Measurements from ENCODE around the gene RPL23. TPM values are rescaled to one million over a fixed set of nuclear protein-coding genes. Genes with fewer than 3 reads are reported as not detected.

Gene RPL23
- total and polyA plus RNA-seq, 2 experiments from 2014 or later, result 491 to 1,384 TPM

DNA sequence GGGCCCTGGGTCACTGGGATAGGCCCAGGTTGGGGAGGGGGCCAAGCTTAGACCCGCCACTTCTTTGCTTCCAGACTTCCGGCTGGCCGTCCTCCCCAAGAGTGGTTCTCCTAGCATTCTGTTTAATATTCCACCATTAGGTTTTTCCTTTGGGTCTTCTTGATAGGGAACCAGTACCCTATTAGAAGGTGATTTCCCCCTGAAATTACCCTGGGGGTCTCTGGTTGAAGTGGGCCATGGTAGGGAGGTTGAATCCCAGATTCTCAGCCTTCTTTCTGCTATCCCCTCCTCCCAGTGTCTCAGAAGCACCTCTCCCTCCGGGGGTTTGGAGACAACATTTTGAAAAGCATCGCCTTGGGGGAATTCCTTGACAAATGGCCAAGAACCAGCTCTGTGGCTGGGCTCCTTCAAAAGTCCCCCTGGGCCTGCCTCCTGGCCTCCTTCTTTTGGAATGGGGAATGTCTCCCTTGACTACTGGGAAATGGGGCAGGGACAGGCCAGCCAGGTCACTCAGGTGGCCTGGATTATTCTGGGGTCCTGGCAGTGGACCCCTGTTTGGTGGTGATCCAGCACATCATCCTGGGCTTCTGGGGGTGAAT lies 22.1 kb upstream of the RPL23 start:
- no peak for DNase-seq (ENCODE audit: low spot score)
- no peak for TF ChIP-seq CTCF (IDR thresholded peaks at IDR 0.05; ENCODE audit: poor library complexity)
- TF ChIP-seq EZH2 (IDR thresholded peaks at IDR 0.05; ENCODE audit: borderline replicate concordance), result no peak
- TF ChIP-seq EZH2phosphoT487 (IDR thresholded peaks at IDR 0.05; ENCODE audit: low read depth, severe bottlenecking, unreplicated experiment), result no peak
- Histone ChIP-seq H3K27ac (peak overlapping the region; percentile 84), H3K27me3 (no peaks in the 10 kb centered on the region), H3K9me3 (ENCODE audit: low read depth) (no peaks in the 10 kb centered on the region), H2AFZ (no peak overlapping the region), H3K4me1 (ENCODE audit: insufficient read depth) (peaks cover 74% of the 10 kb centered on the region), H3K4me2 (peak overlapping the region; percentile 89), H3K79me2 (peaks cover 99% of the 10 kb centered on the region), H3K9me2 (replicated peaks; ENCODE audit: insufficient read depth) (no peaks in the 10 kb centered on the region), H3K36me3 (replicated peaks; ENCODE audit: insufficient read depth, low read depth) (no peaks in the 10 kb centered on the region), H3K4me3 (no peak overlapping the region), H4K20me1 (ENCODE audit: insufficient read depth, poor library complexity, severe bottlenecking) (peaks cover 86% of the 10 kb centered on the region)
- WGBS (ENCODE audit: low lambda C conversion rate, missing lambda C conversion rate), result 69% methylated on average over 5 of the region's 5 CpGs

DNA sequence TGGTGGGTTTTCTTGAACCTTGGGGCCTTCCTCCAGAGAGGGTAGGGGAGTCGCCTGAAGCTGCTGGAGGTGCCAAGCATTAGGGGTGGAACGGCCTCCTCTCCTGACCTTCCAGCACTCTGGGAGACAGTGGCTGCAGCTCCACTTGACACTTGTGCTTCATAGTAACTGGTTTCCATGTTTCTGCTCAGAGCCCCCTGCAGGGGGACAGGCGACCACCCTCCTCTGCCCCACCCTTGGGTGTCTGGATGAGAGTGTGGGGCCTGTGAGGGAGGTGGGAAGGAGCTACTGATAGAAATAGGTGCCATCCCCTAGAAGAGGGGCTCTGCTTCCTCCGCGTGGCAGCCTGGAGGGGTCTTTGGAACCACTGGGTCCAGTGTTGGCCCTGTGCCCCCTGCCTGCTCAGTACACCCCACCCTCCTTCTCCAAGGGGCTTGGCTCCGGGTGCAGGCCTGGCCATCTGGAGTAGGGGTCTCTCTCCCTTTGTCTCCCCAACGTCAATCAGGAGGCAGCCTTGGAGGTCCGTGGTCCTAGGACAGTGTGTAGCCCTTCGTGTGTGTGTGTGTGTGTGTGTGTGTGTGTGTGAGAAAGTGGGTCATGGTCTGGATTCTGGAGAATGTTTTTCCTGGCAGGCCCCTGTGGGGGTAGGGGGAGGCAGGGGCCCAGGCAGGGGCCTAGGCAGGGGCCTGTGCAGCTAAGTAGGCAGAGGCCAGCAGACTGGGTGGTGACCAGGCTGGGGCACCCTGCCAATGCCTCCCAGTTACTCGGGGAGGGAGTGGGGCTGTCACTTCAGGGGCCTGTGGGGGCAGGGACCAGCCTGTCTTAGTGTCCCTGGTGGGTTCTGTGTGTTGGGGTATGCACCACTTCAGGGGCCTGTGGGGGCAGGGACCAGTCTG lies 21.2 kb upstream of the RPL23 start:
- TF ChIP-seq EZH2phosphoT487 (IDR thresholded peaks at IDR 0.05; ENCODE audit: low read depth, severe bottlenecking, unreplicated experiment), result no peak
- no peak overlapping the region for H3K4me3 ChIP-seq
- H3K9me2 ChIP-seq (replicated peaks; ENCODE audit: insufficient read depth), result no peaks in the 10 kb centered on the region
- no peak for DNase-seq (ENCODE audit: low spot score)
- H3K27ac ChIP-seq, result peak overlapping the region; percentile 84
- H3K4me2 ChIP-seq, result peak overlapping the region; percentile 89
- WGBS (ENCODE audit: low lambda C conversion rate, missing lambda C conversion rate), result 58% methylated on average over 10 of the region's 10 CpGs
- no peaks in the 10 kb centered on the region for H3K9me3 ChIP-seq (ENCODE audit: low read depth)
- peaks cover 66% of the 10 kb centered on the region for H3K4me1 ChIP-seq (ENCODE audit: insufficient read depth)
- H2AFZ ChIP-seq, result no peak overlapping the region
- H3K27me3 ChIP-seq, result no peaks in the 10 kb centered on the region
- peaks cover 98% of the 10 kb centered on the region for H3K79me2 ChIP-seq
- peaks cover 77% of the 10 kb centered on the region for H4K20me1 ChIP-seq (ENCODE audit: insufficient read depth, poor library complexity, severe bottlenecking)
- no peaks in the 10 kb centered on the region for H3K36me3 ChIP-seq (replicated peaks; ENCODE audit: insufficient read depth, low read depth)

DNA sequence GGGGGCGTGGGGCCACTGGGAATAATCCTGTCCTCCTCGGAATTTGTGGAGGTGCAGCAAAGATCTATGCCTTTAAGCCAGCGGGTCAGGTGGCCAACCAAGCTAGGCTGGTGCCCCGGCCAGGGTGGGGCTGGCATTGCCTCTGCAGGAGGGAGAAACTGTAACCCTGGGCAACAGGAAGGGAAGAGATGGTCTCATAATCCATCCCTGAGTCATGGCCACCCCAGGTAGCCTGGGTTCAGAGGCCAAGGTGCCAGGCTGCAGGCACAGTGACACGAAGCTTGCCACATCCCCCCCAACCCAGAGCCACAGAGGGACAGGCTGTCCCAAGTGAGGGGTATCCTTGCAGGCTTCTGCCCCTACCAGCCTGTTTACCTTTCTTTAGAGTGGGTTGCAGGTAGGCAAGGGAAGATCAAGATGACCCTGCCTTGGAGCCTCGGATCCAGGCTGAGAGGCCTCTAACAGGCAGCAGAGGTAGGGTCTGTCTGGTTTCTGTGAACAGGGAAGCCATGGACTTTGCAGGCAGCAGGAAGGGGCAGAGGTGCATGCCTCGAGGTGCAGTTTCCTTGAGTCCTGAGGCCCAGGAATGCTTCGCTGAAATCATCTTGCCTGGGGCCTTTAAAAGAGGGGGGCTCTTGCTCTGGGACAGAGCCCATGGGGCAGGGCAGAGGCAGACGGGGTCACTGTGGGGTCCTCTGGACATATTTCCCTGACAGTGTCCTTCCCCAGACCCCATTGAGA lies 20.3 kb upstream of the RPL23 start:
- H2AFZ ChIP-seq, result no peak overlapping the region
- H3K27me3 ChIP-seq, result no peaks in the 10 kb centered on the region
- no peaks in the 10 kb centered on the region for H3K36me3 ChIP-seq (replicated peaks; ENCODE audit: insufficient read depth, low read depth)
- peak overlapping the region; percentile 89 for H3K4me2 ChIP-seq
- no peaks in the 10 kb centered on the region for H3K9me2 ChIP-seq (replicated peaks; ENCODE audit: insufficient read depth)
- no peak overlapping the region for H3K4me3 ChIP-seq
- H4K20me1 ChIP-seq (ENCODE audit: insufficient read depth, poor library complexity, severe bottlenecking), result peaks cover 69% of the 10 kb centered on the region
- no peaks in the 10 kb centered on the region for H3K9me3 ChIP-seq (ENCODE audit: low read depth)
- TF ChIP-seq EZH2 (IDR thresholded peaks at IDR 0.05; ENCODE audit: borderline replicate concordance), result no peak
- no peak for TF ChIP-seq CTCF (IDR thresholded peaks at IDR 0.05; ENCODE audit: poor library complexity)
- TF ChIP-seq EZH2phosphoT487 (IDR thresholded peaks at IDR 0.05; ENCODE audit: low read depth, severe bottlenecking, unreplicated experiment), result no peak
- peaks cover 89% of the 10 kb centered on the region for H3K79me2 ChIP-seq
- H3K27ac ChIP-seq, result peak overlapping the region; percentile 84
- WGBS (ENCODE audit: low lambda C conversion rate, missing lambda C conversion rate), result 69% methylated on average over 9 of the region's 9 CpGs
- DNase-seq (ENCODE audit: low spot score), result no peak
- peaks cover 57% of the 10 kb centered on the region for H3K4me1 ChIP-seq (ENCODE audit: insufficient read depth)

All from hepatocyte (in vitro differentiated cells).